CD4-positive, alpha-beta T cell treated with Interleukin-15 for 1 hour (primary cell): ENCODE measurements around the gene ADPGK.
"Not testable (repeated sequence)": the region's sequence is repeated elsewhere in the genome, so short reads cannot be mapped to it uniquely, and the experiment has no call there.

ENCODE experiments used
- DNase-seq: peaks from one replicate; pipeline ENCODE4 v3.0.0-alpha.2; 2020

ADPGK gene

DNA sequence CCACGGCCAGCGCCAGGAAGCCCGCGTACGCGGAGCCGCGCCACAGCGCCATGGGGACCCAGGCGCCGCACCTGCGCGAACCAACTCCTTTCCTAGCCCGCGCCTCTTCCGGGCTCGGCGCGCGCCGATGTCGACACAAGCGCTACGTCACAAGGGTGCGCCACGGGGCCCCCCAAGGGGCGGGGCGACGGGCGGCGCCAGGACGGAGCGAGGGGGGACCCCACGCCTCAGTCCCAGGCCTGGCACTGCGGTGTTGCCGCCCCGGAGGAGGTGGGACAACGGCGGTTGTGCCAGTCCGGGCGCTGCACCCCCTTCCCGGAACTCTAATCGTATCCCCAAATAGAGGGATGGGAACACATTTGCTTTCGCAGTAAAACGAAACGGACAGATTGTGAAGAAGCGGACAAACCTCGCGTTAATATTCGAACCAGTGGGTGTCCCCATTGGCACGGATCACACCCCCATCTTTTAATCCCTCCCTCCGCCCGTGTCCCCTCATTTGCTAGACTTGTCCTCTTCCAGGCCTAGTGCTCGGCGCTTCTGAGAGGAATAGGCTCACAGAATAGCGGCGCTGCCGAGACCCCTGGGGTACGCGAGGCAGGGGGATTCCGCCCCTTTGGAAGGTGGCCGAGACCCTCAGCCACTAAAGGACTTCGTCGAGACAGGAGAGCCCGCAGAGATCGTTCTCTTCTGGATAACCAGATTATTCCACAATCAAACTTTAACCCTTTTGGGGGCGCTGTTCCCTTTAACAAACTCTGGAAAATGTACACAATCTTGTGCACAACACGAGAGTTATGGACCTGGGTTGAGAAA is at the start of gene ADPGK:
TSS of gene ADPGK (minus strand) at position 119 of the 816 bp plus-strand sequence. CDS start at position 52, 67 bp downstream.
- peak; percentile 93 for DNase-seq

GRCh38 chr15:72827226-72827625 is 43.7 kb upstream of the ADPGK start:
- no peak for DNase-seq

DNA sequence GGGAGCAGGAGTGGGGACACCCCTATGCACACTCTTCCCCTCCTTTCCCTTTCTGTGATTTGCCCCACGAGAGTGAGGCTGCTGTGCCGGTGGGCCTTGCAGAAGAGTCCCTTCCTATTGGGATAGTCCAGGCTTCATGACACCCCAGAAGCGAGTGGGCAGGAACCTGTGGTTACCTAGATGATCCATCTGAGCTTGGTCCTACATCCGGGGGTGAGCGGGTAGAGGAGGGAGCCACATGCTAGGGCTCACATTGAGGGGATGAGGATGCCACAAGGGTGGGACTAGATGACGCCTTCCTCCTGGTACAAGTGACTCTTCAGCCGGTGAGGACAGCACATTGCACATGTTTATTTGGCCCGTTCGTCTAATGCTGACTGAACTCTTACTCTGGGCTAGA is 43.1 kb upstream of the ADPGK start:
- no peak for DNase-seq

DNA sequence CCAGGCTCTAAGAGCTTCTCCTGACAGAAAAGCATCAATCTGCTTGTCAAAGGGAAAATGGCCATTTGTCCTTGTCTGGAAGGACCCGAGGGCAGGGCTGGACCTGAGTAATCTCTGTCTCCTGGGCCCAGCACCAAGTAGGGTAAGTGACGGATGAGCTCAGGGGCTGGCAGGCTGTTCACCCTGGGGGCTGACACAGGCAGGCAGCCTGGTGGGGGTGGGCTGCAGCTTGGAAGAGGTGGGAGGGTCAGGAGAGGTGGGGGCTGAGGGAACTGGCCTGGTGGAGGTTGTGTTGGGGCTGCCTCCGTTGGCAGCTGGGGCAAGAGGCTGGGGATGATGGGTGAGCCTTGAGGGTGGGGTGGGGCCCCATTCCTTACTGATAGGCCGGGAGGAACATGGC is 42.3 kb upstream of the ADPGK start:
- DNase-seq: no peak

DNA sequence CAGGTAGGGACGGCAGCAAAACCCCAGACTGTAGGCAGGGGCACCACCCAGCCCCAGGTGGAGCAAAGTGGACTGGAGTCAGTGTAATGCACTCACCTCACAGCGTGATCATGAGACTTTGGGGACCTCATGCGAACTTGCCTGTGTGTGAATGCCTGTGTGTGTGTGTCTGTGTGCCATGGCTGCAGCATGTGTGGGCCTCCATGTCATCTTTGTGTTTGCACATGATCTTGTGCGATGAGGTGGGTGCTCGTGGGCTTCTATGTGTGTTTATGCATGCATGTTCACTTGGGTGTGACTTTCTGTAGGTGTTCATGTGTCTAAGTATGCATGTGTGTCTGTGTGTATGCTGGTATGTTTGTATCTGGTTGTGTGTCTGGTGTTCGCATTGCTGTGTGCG is 41.2 kb upstream of the ADPGK start:
- DNase-seq: no peak

- DNase-seq: no peak
Measured at GRCh38 chr15:72824112-72824511, 40.6 kb upstream of the ADPGK start.

DNA sequence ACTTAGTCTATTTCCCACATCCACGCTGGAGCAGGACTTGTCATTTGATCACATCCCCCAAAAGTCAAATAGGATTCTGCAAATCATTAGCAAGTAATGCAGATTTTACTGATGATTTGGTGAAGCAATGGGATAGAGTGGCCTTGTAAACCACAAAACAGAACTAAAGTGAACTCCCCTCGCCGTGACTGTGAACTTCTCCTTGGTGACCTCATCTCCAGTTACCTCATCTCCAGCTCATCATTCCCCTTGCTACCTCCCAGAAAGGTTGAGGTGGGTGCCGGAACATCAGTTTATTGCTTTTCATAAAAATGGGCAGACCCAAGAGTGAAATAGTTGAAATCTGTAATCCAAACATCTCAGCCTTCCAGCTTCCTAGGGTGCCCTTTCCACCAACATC is 36.7 kb upstream of the ADPGK start:
- DNase-seq: no peak

DNA sequence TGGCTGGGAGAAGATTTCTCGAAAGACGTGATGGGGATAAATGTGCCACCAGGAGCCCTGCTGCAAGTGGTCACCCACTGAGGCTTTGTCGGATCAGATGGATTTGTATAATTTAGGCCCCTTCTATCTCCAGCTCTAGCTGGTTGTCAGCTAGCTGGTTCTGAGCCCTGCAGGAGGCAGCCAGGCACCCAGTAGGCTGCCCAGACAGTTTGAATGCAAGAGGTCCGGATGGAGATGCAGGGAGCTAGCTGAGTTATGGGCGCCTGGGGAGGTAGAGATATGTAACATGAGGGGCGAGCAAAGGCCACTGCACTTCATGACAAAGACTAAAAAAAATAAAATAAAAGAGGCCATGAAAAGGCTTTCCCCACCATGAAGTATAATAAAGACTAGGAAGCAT is 35.1 kb upstream of the ADPGK start:
- no peak for DNase-seq

DNA sequence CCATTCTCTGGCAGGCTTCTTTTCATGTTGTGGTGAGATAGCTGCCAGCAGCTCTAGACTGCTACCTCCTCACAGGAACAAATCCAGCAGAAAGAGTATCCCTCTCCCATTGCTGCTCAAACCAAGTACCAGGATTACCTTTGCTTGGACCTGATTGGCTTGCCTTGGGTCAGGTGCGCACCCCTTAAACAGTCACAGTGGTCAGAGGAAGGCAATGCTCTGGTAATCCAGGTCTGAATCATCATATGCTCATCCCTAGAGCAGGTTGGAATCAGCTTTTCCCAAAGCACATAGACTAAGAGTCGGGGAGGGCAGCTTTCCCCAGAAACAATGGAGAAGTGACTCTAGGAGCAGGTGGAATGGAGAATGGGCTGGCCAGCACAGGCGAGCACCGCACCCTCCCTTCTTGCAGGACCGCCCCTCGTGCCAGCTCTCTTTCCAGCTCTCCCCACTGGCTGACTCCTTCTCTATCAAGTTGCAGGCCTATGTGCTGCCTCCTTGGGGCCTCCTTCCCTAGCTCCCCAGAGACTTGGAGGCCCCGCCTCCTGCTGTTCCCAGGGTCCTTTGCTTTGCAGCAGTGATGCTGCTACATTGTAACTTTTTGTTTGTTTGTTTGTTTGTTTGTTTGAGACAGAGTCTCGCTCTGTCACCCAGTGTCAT is 29.9 kb upstream of the ADPGK start:
- DNase-seq: no peak

DNA sequence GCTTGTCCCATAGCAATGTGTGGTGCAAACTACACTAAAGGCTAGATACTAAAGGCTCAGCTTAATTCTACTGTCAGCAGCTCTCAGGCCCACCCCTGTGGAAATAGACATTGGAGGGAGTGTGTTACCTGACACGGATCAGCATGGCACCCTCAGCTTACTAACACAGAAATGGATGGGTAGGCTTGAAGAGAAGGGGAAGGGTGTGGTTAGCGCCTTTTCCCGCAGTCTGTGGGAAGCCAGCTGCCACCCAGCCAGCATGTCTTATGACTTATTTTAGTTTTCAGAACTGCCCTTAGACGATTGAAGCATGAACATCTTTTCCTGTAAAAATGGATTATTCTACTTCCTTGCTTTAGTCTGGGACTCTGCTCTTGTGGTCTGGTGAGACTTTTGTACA is 25.8 kb upstream of the ADPGK start:
- DNase-seq: peak; percentile 29

GRCh38 chr15:72807346-72807745 is 23.8 kb upstream of the ADPGK start:
- not testable (repeated sequence) for DNase-seq

- DNase-seq: no peak
Measured at GRCh38 chr15:72803006-72803405, 19.4 kb upstream of the ADPGK start.

GRCh38 chr15:72801590-72802325 is 18.2 kb upstream of the ADPGK start:
- no peak for DNase-seq

- DNase-seq: no peak
Measured at GRCh38 chr15:72800833-72801481, 17.4 kb upstream of the ADPGK start.

GRCh38 chr15:72797834-72798233 is 14.3 kb upstream of the ADPGK start:
- no peak for DNase-seq

- no peak for DNase-seq
Measured at GRCh38 chr15:72797338-72797689, 13.8 kb upstream of the ADPGK start.

GRCh38 chr15:72796515-72797337 is 13.2 kb upstream of the ADPGK start:
- DNase-seq: peak; percentile 27

GRCh38 chr15:72796210-72796514 is 12.6 kb upstream of the ADPGK start:
- DNase-seq: no peak

GRCh38 chr15:72793766-72794660 is 10.5 kb upstream of the ADPGK start:
- no peak for DNase-seq

DNA sequence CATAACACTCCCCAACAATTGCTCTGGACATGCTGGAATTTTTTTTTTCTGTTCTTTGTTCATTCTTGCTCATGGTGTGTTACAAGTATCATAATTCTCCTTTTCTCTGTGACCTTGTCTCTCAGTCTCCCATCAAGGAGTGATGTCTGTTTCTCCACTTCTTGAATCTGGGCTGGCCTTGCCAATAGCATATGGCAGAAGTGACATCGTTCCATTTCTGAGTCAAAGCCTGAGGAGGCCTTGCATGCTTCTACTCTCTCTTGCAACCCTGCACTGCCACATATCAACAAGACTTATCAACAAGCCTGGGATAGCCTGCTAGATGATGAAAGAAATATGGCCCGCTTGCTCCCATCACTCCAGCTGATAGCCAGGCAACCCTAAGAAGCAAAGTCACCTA is 8.9 kb upstream of the ADPGK start:
- no peak for DNase-seq

DNA sequence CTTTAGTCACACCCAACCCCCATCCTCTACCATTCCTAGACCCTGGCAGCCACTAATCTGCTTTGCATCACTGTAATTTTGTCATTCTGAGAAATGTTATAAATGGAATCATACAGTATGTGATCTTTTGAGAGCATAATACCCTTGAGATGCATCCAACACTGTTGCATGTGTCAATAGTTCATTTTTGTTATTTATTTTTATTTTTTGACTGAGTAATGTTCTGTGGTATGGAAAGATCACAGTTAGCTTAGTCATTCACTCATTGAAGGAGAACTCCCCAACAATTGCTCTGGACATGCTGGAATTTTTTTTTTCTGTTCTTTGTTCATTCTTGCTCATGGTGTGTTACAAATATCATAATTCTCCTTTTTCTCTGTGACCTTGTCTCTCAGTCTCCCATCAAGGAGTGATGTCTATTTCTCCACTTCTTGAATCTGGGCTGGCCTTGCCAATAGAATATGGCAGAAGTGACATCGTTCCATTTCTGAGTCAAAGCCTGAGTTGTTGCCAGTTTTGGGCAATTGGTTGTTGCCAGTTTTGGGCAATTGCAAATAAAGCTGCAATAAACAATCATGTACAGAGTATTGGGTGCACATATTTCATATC is 6.8 kb upstream of the ADPGK start:
- no peak for DNase-seq
